ENCODE results near the gene LRRC7.
"Not testable (repeated sequence)": the region's sequence is repeated elsewhere in the genome, so short reads cannot be mapped to it uniquely, and the experiment has no call there.

Gene LRRC7

GRCh38 chr1:69920426-69920825 is 352.7 kb downstream of the LRRC7 start:
- Histone ChIP-seq H3K9ac (ENCODE audit: insufficient read length, low read depth) (no peak overlapping the region), H3K4me3 (ENCODE audit: insufficient read length, low read depth) (no peak overlapping the region), H3K27me3 (ENCODE audit: insufficient read depth, insufficient read length) (no peaks in the 10 kb centered on the region), H3K36me3 (ENCODE audit: insufficient read depth, insufficient read length, low read length) (no peaks in the 10 kb centered on the region), H3K9me3 (ENCODE audit: insufficient read depth, low read length) (no peaks in the 10 kb centered on the region), H3K4me1 (ENCODE audit: insufficient read depth, insufficient read length) (no peaks in the 10 kb centered on the region)
- TF ChIP-seq SUZ12 (IDR thresholded peaks at IDR 0.05; ENCODE audit: extremely low read depth, insufficient read depth, insufficient read length) (no peak), YY1 (IDR thresholded peaks at IDR 0.05; ENCODE audit: insufficient read depth, insufficient read length) (no peak), ZNF274 (IDR thresholded peaks at IDR 0.05; ENCODE audit: low read depth, low read length) (no peak)
- no peak for DNase-seq (ENCODE audit: low read depth, low spot score)

DNA sequence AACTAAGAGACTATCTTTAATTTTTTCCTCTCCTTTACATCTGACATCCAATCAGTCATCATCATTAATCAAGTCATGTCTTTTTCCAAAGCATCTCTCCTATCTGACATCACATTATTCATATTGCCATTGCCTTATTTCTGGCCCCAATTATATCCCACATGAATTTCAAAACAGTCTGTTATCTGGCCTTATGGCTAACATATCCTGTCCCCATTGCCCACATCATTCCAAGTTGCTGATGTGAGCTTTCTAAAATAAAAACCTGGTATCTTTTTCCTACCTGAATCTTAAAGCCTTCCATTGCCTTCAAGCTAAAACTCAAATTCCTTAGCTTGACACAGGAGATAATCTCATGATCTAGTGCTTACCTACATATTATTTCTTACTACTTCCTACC is 353.8 kb downstream of the LRRC7 start:
- no peak for DNase-seq (ENCODE audit: low read depth, low spot score)

DNA sequence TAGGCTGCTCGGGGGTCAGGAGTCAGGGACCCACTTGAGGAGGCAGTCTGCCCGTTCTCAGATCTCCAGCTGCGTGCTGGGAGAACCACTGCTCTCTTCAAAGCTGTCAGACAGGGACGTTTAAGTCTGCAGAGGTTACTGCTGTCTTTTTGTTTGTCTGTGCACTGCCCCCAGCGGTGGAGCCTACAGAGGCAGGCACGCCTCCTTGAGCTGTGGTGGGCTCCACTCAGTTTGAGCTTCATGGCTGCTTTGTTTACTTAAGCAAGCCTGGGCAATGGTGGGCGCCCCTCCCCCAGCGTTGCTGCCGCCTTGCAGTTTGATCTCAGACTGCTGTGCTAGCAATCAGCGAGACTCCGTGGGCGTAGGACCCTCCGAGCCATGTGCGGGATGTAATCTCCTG is 360.5 kb downstream of the LRRC7 start:
- not testable (repeated sequence) for H3K36me3 ChIP-seq (ENCODE audit: insufficient read depth, insufficient read length, low read length); H3K4me1 ChIP-seq (ENCODE audit: insufficient read depth, insufficient read length); H3K27me3 ChIP-seq (ENCODE audit: insufficient read depth, insufficient read length); H3K4me3 ChIP-seq (ENCODE audit: insufficient read length, low read depth); H3K9ac ChIP-seq (ENCODE audit: insufficient read length, low read depth); DNase-seq (ENCODE audit: low read depth, low spot score); H3K9me3 ChIP-seq (ENCODE audit: insufficient read depth, low read length)

More for the DNA sequence above, 353.8 kb downstream of the LRRC7 start:
- no peaks in the 10 kb centered on the region for H3K9me3 ChIP-seq (ENCODE audit: insufficient read depth, low read length)
- no peak overlapping the region for H3K9ac ChIP-seq (ENCODE audit: insufficient read length, low read depth)
- H3K4me3 ChIP-seq (ENCODE audit: insufficient read length, low read depth): no peak overlapping the region
- H3K36me3 ChIP-seq (ENCODE audit: insufficient read depth, insufficient read length, low read length): no peaks in the 10 kb centered on the region
- TF ChIP-seq SUZ12 (IDR thresholded peaks at IDR 0.05; ENCODE audit: extremely low read depth, insufficient read depth, insufficient read length) (no peak), ZNF274 (IDR thresholded peaks at IDR 0.05; ENCODE audit: low read depth, low read length) (no peak), YY1 (IDR thresholded peaks at IDR 0.05; ENCODE audit: insufficient read depth, insufficient read length) (no peak)
- no peaks in the 10 kb centered on the region for H3K27me3 ChIP-seq (ENCODE audit: insufficient read depth, insufficient read length)
- no peaks in the 10 kb centered on the region for H3K4me1 ChIP-seq (ENCODE audit: insufficient read depth, insufficient read length)

DNA sequence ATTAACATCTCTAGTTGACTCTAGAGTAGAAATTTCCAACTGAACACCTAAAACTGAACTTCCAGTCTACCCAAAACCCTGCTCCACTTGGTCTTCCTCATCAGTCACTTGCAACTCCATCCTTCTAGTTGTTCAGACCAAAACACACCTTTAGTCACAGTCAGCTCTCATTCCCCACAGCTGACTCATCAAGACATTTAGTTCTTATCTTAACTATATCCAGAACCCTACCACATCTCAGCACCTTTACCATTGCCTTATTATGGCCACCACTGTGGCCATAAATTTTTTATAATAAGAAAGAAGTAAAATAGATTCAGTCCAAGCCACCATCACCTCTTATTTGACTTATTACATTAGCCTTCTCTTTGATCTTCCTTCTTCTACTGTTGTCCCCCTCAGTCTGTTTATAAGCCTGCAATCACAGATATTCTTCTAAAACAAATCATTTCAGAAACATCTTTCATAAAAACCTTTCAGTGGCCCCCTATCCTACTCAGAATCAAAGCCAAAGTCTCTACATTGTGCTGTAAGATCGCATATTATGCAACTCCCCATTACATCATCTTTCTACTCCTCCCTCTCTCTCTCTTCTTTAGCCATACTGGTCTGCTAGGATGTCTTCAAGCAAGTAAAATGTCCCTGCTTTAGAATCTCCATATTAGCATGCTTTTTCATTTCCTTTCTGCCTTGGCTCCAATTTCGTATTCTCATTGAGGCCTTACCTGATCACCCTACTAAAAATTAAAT is 361.8 kb downstream of the LRRC7 start:
- H3K4me1 ChIP-seq (ENCODE audit: insufficient read depth, insufficient read length): no peaks in the 10 kb centered on the region
- H3K9ac ChIP-seq (ENCODE audit: insufficient read length, low read depth): no peak overlapping the region
- H3K4me3 ChIP-seq (ENCODE audit: insufficient read length, low read depth): no peak overlapping the region
- DNase-seq (ENCODE audit: low read depth, low spot score): no peak
- peaks cover 10% of the 10 kb centered on the region for H3K9me3 ChIP-seq (ENCODE audit: insufficient read depth, low read length)
- TF ChIP-seq YY1 (IDR thresholded peaks at IDR 0.05; ENCODE audit: insufficient read depth, insufficient read length): no peak
- no peak for TF ChIP-seq SUZ12 (IDR thresholded peaks at IDR 0.05; ENCODE audit: extremely low read depth, insufficient read depth, insufficient read length)
- TF ChIP-seq ZNF274 (IDR thresholded peaks at IDR 0.05; ENCODE audit: low read depth, low read length): no peak
- H3K36me3 ChIP-seq (ENCODE audit: insufficient read depth, insufficient read length, low read length): no peaks in the 10 kb centered on the region
- no peaks in the 10 kb centered on the region for H3K27me3 ChIP-seq (ENCODE audit: insufficient read depth, insufficient read length)

DNA sequence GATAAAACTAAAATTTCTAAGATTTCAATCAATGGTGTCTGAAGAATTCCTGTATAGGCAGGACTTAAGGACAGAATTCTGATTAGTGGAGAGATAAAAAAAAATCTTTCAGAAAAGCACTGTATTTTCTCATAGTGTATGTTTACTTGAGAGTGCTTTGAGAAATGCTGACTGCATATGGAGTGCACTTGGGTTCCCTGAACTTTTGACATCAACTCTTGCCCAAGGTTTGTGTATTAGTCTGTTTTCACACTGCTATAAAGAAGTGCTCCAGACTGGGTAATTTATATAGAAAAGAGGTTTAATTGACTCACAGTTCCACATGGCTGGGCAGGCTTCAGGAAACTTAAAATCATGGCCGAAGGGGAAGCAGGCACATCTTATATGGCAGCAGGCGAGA is 362.7 kb downstream of the LRRC7 start:
- H3K27me3 ChIP-seq (ENCODE audit: insufficient read depth, insufficient read length): no peaks in the 10 kb centered on the region
- no peaks in the 10 kb centered on the region for H3K4me1 ChIP-seq (ENCODE audit: insufficient read depth, insufficient read length)
- H3K9ac ChIP-seq (ENCODE audit: insufficient read length, low read depth): no peak overlapping the region
- no peak for DNase-seq (ENCODE audit: low read depth, low spot score)
- TF ChIP-seq ZNF274 (IDR thresholded peaks at IDR 0.05; ENCODE audit: low read depth, low read length) (no peak), YY1 (IDR thresholded peaks at IDR 0.05; ENCODE audit: insufficient read depth, insufficient read length) (no peak), SUZ12 (IDR thresholded peaks at IDR 0.05; ENCODE audit: extremely low read depth, insufficient read depth, insufficient read length) (no peak)
- peaks cover 10% of the 10 kb centered on the region for H3K9me3 ChIP-seq (ENCODE audit: insufficient read depth, low read length)
- no peak overlapping the region for H3K4me3 ChIP-seq (ENCODE audit: insufficient read length, low read depth)
- no peaks in the 10 kb centered on the region for H3K36me3 ChIP-seq (ENCODE audit: insufficient read depth, insufficient read length, low read length)

DNA sequence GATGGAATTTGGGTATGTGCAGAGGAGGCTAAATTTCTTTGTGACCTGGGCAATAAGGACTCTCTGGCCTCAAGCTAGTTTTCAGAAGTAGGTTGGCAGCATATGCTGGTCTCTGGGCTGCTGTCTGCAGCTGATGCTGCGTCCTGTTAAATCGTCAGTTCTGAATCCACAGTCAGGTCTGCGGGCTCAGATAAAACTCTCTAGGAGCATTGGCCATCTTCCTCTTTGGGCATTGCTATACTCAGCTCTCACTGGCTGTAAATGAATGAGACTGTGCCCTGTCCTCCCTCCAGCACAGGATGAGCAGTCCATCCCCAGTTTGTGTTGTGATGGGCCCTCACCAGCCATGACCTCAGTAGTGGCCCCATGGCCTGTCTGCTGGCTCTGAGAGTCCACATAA is 365.0 kb downstream of the LRRC7 start:
- H3K36me3 ChIP-seq (ENCODE audit: insufficient read depth, insufficient read length, low read length): no peaks in the 10 kb centered on the region
- H3K27me3 ChIP-seq (ENCODE audit: insufficient read depth, insufficient read length): no peaks in the 10 kb centered on the region
- no peaks in the 10 kb centered on the region for H3K4me1 ChIP-seq (ENCODE audit: insufficient read depth, insufficient read length)
- no peak for DNase-seq (ENCODE audit: low read depth, low spot score)
- no peak for TF ChIP-seq SUZ12 (IDR thresholded peaks at IDR 0.05; ENCODE audit: extremely low read depth, insufficient read depth, insufficient read length)
- TF ChIP-seq ZNF274 (IDR thresholded peaks at IDR 0.05; ENCODE audit: low read depth, low read length): no peak
- TF ChIP-seq YY1 (IDR thresholded peaks at IDR 0.05; ENCODE audit: insufficient read depth, insufficient read length): no peak
- no peak overlapping the region for H3K4me3 ChIP-seq (ENCODE audit: insufficient read length, low read depth)
- peaks cover 8% of the 10 kb centered on the region for H3K9me3 ChIP-seq (ENCODE audit: insufficient read depth, low read length)
- H3K9ac ChIP-seq (ENCODE audit: insufficient read length, low read depth): no peak overlapping the region

GRCh38 chr1:69940231-69940630 is 372.5 kb downstream of the LRRC7 start:
- Histone ChIP-seq H3K36me3 (ENCODE audit: insufficient read depth, insufficient read length, low read length) (no peaks in the 10 kb centered on the region), H3K9ac (ENCODE audit: insufficient read length, low read depth) (no peak overlapping the region), H3K4me1 (ENCODE audit: insufficient read depth, insufficient read length) (no peaks in the 10 kb centered on the region), H3K4me3 (ENCODE audit: insufficient read length, low read depth) (no peak overlapping the region), H3K27me3 (ENCODE audit: insufficient read depth, insufficient read length) (no peaks in the 10 kb centered on the region), H3K9me3 (ENCODE audit: insufficient read depth, low read length) (no peaks in the 10 kb centered on the region)
- TF ChIP-seq YY1 (IDR thresholded peaks at IDR 0.05; ENCODE audit: insufficient read depth, insufficient read length) (no peak), ZNF274 (IDR thresholded peaks at IDR 0.05; ENCODE audit: low read depth, low read length) (no peak), SUZ12 (IDR thresholded peaks at IDR 0.05; ENCODE audit: extremely low read depth, insufficient read depth, insufficient read length) (no peak)
- DNase-seq (ENCODE audit: low read depth, low spot score): no peak
